CD4-positive, alpha-beta T cell treated with Interleukin-2 at 100 ng/mL for 4 hours (primary cell): Measurements from ENCODE around the gene STARD7.
A peak's percentile ranks its signal among the peaks of the same experiment; 100 is the strongest.
"Not testable (repeated sequence)": the region's sequence is repeated elsewhere in the genome, so short reads cannot be mapped to it uniquely, and the experiment has no call there.

Source experiments
- DNase-seq: peaks from one replicate; pipeline ENCODE4 v3.0.0-alpha.2; 2020; ENCODE audit warnings: low spot score

The STARD7 gene

DNA sequence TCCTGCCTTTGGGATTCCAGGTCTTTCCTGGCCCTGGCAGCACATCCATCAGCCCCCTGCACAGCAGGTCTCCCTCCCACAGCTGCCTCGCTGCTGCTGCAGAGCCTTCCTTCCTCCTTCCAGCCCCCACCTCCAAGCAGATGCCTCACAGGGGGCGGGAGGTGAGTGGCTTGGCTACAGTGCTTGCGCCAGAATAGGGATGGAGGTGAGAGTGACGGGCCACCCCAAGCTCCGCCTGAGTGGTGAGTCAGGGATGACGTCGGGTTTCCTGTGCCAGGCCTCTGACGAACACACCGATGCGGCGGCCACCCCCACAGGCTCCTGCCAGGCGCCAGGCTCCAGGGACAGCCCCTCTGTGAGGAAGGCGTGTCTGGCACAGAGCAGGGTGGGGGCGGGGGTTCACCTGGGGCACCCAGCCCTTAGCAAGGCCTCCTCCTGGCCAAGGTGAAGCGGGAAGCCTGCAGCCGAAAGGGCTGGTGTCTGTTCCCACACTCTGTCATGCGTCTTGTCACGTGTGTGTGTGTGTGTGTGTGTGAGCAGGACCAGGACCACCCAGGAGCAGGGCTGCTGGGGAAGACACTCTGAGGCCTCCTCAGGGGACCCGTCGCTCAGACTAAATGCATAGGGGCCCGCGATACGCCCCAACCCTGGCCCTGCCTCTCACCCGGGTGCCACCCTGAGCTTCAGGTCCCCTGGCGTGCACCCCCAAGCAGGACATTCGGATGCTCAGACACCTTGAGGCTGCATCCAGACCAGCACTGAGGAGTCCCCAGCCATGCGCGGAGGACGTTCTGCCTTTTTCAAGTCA lies 60.0 kb downstream of the STARD7 start:
- DNase-seq = peak; percentile 93

DNA sequence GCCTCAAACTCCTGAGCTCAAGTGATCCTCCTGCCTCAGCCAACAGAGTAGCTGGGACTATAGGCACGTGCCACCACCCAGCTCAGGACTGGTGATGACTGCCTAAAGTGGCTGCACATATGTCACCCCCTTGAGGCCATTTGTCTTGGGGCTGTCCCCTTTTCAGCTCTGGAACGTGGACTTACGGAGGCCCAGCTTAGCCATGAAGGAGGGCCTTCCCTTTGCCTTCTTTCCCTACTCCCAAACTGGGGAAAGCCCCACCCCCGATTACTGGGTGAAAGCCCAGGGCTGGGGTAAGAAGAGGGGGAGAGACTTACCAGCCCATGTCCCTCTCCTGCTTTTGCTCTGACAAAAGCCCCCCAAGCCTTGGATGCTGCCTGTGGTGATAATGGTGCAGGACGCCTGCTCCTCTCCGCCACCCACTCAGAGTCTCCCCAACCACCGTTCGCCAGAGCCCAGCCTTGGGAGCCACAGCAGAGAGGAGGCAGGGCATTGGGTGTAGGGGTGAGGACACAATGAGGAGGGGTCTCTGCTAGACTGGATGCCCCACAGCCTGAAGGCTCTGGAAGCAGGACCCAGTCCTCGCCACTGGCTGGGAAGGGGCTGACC lies 60.9 kb downstream of the STARD7 start:
- no peak for DNase-seq

DNA sequence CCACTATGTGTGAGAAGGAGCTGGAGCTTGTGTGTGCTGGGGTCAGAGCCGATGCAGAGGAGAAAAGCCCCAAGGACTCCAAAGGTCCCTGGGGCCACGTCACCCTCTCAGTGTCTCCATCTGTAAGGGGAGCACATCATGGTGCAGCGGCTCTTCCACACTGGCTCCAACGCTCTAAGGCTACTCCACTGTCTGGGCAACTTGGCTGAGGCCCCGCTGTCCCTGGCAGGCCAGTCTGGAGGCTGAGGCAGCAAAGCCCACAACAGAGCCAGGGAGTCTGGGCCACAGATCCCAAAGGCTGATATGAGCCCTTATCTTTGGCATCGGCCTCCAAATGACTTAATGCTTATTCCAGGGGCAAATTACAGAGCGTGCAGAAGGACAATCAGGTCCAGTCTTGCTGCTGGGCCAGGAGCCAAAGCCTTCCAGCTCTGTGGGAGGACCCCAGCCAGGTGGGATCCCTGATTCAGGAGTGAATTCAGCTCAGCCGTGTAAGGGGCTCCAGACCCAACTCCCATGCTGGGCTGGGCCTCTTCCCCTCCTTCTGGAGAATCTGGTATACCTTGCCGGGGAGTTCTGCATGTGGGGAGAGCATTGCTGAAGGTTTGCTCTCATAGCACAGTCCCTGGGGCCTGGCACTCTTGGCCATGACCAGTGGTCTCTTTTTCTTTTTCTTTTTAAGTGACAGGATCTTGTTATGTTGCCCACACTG lies 61.6 kb downstream of the STARD7 start:
- no peak for DNase-seq

DNA sequence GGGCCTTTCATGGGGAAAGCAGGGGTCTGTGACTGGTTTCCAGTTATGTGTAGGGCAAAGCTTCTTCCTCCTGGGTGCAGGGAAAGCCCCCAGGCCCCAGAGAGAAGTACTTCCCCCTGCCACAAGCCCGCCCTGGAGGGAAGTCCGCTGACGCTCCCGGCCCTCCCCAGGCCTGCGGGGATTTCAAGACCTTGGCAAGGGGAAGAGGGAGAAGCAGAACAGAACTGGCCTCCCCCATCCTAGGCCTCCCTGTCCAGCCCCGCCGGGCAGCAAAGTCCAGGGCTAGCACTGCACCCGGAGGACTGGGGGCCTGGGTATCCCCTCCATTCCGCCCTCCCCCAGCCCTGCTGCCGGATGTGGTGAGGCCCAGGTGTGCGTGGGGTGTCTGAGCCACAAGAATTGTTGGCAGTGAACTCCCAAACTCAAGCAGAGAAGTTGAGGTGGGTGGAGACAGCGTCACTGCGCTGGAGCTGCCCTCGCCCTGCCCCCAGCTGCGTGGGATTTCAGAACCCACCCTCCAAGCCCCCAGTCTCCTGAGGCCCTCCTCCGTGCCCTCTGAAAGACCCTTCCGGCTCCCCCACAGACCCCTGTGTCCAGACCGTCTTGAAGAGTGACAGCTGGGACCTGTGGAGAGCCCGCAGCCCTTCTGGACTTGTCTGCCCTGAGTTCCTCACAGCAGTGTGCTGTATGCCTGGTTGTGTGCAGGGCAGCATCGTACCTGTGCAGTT lies 62.3 kb downstream of the STARD7 start:
- DNase-seq = peak; percentile 81

DNA sequence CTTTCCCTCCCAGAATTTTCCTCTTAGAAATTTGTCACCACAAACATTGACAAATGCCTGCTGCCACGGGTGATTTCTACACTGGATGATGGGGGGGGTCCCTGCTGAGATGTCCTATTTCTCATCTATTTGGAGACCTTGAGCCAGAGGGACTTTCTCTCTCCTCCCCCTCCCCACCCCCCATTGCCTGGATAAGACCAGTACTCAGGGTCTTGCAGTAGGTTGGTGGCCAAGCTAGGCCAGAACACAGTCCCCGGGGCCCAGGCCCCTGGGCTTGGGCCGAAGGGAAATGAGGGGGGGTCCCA lies 62.8 kb downstream of the STARD7 start:
- no peak for DNase-seq

DNA sequence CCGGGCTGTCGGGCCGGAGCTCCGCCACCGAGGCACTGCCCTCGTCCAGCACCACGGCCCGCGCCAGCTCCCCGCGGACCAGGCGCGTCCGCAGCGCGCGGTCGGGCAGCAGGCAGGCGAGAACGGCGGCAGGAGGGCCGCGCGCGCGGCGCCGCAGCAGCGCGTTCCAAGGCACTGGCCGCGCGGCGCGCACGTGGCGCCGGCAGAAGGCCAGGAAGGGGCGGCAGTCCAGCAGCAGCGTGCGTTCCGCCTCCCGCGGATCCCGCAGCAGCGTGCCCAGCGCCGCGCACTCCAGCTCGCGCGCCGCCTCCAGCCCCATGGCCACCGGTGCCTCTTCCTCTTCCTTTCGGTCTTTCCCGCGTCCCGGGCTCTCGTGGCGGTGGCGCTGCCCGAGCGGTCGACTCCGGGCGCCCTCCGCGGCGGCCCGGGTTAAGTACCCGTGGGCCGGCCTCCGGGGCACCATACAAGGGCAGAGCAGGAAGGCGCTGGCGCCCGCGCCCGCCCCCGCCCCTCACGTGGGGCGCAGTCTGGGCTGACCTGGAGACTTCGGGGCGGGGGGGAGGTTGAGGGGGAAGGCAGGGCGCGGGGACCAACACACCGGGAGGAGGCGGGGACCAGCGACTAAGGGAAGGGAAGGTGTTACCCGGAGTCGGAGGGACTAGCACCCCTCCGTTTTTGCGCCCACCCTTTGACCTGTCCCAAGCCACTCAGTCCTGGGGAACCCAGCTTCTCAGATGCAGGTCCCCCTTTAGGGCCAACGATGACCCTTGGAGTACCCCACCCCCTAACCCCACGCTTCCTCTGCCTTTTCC lies 63.4 kb downstream of the STARD7 start, which contains the start of gene DUSP2:
Gene DUSP2, minus strand, starts transcription at position 405 of the 812 bp plus-strand sequence. Its CDS starts 86 bp downstream, at position 319.
- DNase-seq = peak; percentile 85

DNA sequence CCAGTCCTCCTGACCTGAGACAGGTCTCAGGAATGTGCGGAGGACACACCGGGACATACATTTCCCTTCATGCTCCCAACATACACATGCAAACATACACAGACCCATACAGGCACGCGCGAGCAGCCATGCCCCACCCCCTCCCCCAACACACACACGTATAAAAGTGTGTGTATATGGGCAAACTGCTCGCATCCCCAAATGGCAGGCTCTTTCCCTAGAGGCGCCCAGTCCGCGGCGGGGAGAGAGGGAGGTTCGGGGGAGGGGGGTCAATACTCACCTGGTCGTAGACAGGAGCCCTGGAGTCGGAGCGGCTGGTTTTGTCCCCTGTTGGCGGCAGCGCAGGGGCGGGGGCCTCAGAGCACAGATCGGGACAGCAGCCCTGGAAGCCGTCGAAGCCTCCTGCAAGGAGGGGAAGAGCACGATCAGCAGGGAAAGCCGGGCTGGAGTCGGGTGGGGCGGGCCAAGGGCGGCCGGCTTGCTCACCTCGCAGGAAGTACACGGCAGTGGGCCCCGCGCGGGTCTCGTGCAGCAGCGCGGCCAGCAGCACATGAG lies 64.1 kb downstream of the STARD7 start:
- DNase-seq = no peak

DNA sequence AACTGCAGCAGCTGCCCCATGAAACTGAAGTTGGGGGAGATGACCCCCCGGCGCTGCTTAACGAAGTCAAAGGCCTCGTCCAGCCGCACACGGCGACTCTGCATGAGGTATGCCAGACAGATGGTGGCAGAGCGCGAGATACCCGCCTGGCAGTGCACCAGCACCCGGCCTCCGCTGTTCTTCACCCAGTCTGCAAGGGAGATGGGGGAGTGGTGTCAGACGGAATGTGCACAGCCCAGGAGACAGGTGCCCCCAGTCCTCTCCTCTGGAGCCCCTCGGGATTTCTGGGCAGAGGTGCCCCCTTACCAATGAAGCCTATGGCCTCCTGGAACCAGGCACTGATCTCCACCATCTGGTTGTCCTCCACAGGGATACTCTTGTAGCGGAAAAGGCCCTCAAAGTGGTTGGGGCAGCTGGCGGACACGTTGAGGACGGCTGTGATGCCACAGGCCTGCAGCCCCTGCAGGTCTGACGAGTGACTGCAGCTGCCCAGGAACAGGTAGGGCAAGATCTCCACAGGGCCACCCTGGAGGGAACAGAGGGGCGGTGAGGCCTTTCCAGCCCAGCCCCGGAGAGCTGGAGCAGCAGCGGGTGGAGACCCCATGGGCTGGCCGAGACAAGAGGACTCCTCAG lies 64.7 kb downstream of the STARD7 start:
- DNase-seq = peak; percentile 32

DNA sequence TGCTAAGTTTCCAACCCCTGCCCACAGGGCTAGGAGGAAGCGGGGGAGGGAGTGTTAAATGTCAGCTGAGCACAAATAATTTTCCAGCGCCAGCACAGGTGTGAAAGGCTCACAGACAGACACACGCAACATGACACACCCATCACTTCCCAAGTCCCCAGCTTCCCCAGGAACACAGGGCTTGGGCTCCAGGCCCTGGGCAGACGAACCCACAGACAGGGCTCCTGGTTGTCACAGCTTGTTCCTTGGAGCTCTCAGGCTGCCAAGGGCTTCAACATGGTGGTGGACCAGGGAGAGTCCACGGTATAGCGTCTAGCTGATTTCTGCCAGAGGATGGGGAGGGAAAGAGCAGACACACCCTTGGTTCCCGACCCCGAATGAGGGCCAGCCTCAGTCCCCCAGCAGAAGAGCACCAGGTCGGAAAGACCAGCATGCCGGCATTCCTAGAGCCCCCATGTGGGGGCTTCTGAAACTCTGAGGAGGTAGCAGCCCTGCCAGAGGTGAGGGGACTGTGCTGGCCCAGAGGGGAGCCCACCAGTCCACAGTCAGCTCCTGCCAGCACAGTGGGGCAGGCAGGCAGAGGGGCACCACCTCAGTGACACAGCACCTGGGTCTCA lies 65.3 kb downstream of the STARD7 start:
- peak; percentile 25 for DNase-seq

DNA sequence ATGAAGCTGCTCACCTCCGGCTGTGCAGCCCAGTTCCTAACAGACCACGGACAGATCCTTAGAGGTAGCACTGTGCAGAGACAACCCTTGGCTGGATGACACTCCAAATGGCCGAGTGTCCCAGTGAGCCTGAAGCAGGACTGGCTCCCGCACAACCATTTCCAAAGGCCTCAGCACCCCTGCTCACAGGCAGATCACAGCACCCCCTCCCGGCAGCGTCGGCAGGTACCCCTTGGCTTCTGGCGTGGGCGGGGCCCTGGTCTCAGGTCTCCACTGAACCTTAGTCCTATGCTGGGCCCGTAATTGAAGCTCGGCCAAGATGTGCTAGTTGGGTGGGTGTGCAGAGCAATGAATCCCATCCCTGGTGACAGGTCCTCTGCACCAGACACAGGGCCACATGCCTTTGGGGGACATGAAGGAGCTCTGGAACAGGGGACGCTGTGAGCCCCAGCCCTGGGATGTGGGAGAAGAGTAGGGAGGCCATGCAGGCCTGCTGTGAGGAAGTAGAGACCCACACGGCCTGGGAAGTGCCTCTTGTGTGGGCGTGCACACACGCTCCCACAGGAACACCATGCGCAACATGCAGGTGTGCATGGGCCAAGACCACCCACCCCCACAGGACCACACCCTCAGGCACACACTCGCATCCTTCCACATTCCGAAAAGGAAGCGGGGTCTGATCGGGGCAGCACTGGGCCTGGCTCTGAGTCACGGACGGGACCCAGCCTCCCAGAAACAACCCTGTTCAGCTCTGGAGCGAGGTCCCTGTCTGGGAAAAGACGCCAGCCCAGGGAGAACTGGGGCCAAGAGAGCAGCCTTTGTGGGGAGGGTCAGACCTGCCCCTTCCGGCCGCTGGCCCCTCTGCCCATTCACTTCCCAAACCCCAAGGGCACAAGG lies 66.2 kb downstream of the STARD7 start:
- DNase-seq = peak; percentile 47

DNA sequence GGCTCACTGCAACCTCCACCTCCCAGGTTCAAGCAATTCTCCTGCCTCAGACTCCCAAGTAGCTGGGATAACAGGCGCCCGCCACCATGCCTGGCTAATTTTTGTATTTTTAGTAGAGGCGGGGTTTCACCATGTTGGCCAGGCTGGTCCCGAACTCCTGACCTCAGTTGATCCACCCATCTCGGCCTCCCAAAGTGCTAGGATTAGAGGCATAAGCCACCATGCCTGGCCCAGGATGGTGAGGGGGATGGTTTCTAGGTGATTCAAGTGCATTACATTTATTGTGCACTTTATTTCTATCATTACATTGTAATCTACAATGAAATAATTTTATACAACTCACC lies 67.0 kb downstream of the STARD7 start:
- not testable (repeated sequence) for DNase-seq

DNA sequence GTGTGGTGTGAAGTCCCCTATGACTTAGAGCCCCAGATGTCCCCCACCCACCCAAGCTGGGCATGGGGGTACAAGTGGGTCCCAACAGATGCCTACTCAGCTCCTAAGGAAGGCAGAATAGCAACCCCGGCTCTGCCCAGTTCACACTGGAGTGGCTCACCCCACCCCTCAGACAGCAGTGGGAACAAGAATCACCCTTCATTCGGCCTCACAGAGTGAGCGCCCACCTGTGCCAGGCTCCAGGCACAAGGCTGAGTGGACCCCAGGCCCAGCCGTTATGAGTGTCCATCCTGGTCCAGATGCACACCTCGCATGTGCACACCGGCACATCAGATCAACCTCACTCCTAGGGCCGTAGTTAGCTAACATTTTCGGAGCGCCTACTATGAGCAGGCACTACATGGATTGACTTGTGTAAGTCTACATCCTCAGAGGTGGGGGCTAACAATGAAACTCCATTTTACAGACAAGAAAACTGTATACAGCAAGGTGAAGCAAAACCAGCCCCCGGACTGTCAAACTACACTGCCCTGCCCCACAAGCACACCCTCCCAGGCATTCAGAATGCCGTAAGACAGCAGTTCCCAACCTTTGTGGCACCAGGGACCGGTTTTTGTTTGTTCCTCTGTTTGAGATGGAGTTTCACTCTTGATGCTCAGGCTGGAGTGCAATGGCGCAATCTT lies 67.5 kb downstream of the STARD7 start:
- no peak for DNase-seq

DNA sequence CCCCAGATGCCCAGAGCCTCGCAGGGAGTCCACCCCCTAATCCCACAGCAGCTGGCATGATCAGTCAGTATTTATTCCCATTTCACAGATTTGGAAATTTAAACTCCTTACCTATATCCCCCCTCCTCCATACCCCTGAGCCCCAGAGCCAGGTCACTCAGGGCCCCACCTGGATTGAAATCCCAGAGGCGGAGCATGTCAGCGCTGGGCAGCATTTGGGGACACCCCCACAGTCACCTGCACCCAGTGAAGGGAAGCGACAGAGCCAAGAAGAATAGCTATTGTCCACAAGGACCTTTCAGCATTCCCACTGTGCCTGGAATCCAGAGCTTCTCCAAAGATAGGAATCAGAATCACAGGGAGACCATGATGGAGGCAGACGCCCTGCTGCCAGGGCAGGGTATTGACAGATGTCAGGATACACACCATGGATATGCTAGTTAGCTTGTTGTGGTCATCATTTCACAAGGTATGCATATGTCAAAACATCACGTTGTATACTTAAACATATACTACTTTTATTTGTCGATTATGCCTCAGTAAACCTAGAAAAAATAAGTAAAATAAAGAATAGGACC lies 69.4 kb downstream of the STARD7 start:
- no peak for DNase-seq

DNA sequence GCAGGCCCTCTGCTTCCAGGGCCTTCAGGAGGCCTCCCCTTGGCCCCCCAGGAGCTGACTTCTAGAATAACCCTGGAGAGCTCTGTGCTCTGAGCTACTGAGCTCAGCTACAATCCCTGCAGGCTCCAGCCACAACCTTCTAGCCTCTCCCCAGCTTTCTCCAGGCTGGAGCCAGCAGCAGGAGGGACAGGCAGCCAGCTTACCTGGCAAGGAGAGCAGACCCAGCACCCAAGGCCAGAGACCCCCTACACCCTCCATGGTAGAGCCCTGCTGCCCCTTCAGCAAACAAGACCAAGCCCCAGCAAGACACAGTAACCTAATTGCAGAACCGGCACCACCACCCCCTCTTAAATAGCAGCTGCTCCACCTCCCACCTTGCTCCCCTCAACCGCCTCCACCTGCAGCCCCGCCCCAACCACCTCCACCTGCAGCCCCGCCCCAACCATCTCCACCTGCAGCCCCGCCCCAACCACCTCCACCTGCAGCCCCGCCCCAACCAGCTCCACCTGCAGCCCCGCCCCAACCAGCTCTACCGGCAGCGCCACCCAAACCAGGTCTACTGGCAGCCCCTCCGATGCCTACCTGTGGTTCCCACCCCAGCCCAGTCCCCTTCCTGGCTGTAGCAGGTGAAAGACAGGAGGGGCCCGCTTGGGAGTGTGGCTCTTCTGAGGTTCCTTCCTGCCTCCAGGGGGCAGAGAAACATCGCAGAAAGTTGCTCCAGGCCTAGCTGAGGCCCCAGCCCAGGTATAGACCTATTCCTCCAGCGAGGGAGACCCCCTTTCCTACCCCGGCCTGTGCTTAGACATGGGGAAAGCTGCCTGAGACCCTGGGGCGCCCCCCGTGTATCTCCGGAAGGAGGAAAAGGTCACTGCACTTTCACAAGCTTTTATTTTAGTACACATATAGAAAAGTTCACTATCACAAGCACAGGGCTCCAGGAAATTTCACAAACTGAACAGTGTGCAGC lies 70.2 kb downstream of the STARD7 start, which contains the start of gene ASTL:
Gene ASTL, minus strand, starts transcription at position 324 of the 967 bp plus-strand sequence. Its CDS starts 66 bp downstream, at position 258.
- DNase-seq = peak; percentile 67

DNA sequence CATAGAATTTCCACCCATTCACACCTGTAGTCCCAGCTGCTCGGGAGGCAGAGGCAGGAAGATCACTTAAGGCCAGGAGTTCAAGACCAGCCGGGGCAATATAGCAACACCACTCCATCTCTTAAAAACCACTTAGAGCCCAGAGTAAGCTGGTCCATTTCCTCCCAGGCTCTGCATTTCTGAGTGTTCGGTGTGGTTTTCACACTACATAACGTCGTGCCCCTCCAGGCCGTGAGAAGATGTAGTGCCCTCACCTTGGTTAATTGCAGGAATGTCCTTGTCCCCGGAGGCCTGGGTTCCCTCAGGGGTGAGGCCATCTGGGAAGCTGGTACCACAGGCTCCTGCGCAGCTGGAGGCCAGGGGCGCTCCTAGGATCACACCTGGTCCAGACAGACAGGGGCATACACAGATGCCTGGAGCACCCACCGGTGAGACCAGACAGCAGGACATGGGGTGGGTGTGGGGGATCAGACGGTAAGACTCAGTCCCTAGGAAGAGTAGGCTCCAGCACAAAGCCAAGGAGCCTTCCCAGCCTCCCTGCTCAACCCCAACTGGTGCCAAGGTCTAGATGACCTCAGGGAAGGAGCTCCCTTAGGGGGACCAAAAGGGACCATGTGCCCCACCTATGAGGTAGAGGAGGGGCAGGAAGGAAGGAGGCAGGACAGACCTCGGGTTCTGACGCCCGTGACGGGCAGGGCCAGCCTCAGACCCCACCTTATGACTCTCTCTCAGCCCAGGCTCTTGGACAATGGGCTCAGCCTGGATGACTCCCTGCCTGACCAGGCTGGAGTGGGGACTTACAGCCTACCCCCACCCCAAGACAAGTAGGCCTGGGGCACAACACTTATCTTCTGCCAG lies 71.1 kb downstream of the STARD7 start:
- DNase-seq = no peak

DNA sequence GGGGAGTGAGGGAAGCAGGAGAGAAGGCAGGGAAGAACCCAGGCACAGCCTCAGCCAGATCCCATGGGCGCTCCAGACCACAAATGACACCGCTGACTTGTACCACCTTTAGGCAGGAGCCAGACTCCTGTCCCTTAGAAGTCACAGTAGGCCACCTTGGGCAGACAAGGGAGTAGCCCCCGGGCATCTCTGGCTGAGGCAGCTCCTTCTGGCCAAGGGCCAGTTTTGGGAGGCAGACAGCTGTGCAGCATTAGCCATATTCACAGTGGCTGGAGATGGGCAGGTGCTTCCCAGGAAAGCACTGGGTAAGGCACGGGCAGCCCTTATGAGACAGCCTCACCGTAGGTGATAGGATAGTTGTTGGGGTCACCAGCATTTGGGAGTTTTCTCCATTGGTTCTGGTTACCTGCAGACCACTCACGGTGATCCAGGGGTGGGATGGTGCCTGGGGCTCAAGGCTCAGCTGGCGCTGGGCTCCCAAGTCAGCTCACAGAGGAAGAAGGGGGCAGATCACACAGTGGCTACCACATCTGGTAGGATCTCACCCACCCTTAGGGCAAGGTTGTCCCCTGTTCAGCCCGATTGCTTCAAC lies 72.4 kb downstream of the STARD7 start:
- no peak for DNase-seq
